Smooth muscle cell (in vitro differentiated cells): ENCODE results near the gene ARID3A. TPM values are rescaled to one million over a fixed set of nuclear protein-coding genes. Genes with fewer than 3 reads are reported as not detected.

Experiments used
- DNase-seq: peaks from one replicate; lab custom pipeline; 2025; ENCODE audit not compliant: unreplicated experiment; lab: John Stamatoyannopoulos, UW
- H2AFZ ChIP-seq: fragments of 200-600 bp; sonication (generic); 2 replicates; pipeline ENCODE4 v1.6.0; 2016; ENCODE audit warnings: antibody characterized with exemption, low read depth, mild to moderate bottlenecking
- H3F3A ChIP-seq: fragments of 200-600 bp; sonication (generic); 2 replicates; pipeline ENCODE4 v1.6.0; 2017; ENCODE audit warnings: antibody characterized with exemption, low read depth
- H3K27ac ChIP-seq: fragments of 200-600 bp; sonication (generic); 2 replicates; pipeline ENCODE4 v1.5.1; 2016; ENCODE audit warnings: low read depth, mild to moderate bottlenecking
- H3K27me3 ChIP-seq: fragments of 200-600 bp; sonication (generic); 2 replicates; pipeline ENCODE4 v1.6.1; 2016; ENCODE audit warnings: low read depth, mild to moderate bottlenecking
- H3K36me3 ChIP-seq: fragments of 200-600 bp; sonication (generic); 2 replicates; pipeline ENCODE4 v1.5.1; 2016; ENCODE audit warnings: low read depth
- H3K4me1 ChIP-seq: fragments of 200-600 bp; sonication (generic); 2 replicates; pipeline ENCODE4 v1.5.1; 2016; ENCODE audit warnings: low read depth
- H3K4me2 ChIP-seq: fragments of 200-600 bp; sonication (generic); 2 replicates; pipeline ENCODE4 v1.6.0; 2016; ENCODE audit warnings: mild to moderate bottlenecking
- H3K4me3 ChIP-seq: fragments of 200-600 bp; sonication (generic); 2 replicates; pipeline ENCODE4 v1.5.1; 2016; ENCODE audit warnings: mild to moderate bottlenecking
- H3K79me2 ChIP-seq: fragments of 200-600 bp; sonication (generic); 2 replicates; pipeline ENCODE4 v1.6.0; 2016; ENCODE audit warnings: low read depth, mild to moderate bottlenecking
- H3K9ac ChIP-seq: fragments of 200-600 bp; sonication (generic); 2 replicates; pipeline ENCODE4 v1.6.0; 2016; ENCODE audit warnings: low read depth
- H3K9me3 ChIP-seq: fragments of 200-600 bp; sonication (generic); replicated peaks from 2 replicates; pipeline ENCODE4 v1.5.1; 2016; ENCODE audit warnings: low read depth
- H4K20me1 ChIP-seq: fragments of 200-600 bp; sonication (generic); 2 replicates; pipeline ENCODE4 v1.6.0; 2016; ENCODE audit warnings: low read depth
- CTCF ChIP-seq: fragments of 200-600 bp; sonication (generic); IDR thresholded peaks from 2 replicates; pipeline ENCODE4 v1.5.1; 2017; ENCODE audit warnings: borderline replicate concordance, mild to moderate bottlenecking, antibody characterized with exemption; ENCODE audit not compliant: insufficient read depth, poor library complexity, severe bottlenecking
- WGBS: methylation state at CpG from one replicate; pipeline ENCODE4 v1.1.7; 2016; ENCODE audit warnings: low lambda C conversion rate; 5-methylcytosine and 5-hydroxymethylcytosine counted together
- polyA plus RNA-seq: library from polyadenylated mRNA; unstranded; fragments of >200 nt; fragmentation: Nextera tagmentation; extraction: Ambion mirVana; gene quantifications from 2 replicates; pipeline ENCODE4 v1.2.1, GENCODE V29; 2016
- total RNA-seq: library from RNA; depleted of rRNA; stranded (reverse); fragments of >200 nt; gene quantifications from 2 replicates; pipeline ENCODE4 v1.2.3, GENCODE V29; 2014

The ARID3A gene
- total and polyA plus RNA-seq, 2 experiments from 2014 or later = 45.7 to 50.3 TPM

DNA sequence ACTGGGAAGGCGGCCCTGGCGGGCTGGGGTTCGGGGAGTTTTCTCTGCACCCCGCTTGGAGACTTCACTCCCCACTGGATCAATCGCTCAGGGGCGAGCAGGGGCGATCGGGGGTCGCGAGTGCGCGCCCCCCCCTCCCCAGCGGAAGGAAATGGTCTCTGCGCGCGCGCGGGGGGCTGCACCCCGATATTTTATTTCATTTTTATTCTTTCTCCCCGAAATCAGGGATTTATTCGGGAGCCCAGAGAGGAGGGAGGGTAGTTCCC, 421 bp downstream of the ARID3A start:
- Histone ChIP-seq H3K4me3 (peak overlapping the region; percentile 99), H3K27ac (peak overlapping the region; percentile 89), H3F3A (peaks cover 6% of the 10 kb centered on the region), H3K79me2 (peaks cover 62% of the 10 kb centered on the region), H3K9me3 (no peaks in the 10 kb centered on the region), H4K20me1 (peaks cover 33% of the 10 kb centered on the region), H3K36me3 (no peaks in the 10 kb centered on the region), H2AFZ (no peak overlapping the region), H3K4me2 (peak overlapping the region; percentile 99), H3K9ac (peak overlapping the region; percentile 94), H3K4me1 (peaks cover 3% of the 10 kb centered on the region), H3K27me3 (no peaks in the 10 kb centered on the region)
- TF ChIP-seq CTCF = no peak
- no peak for DNase-seq
- under 1% methylated on average over 21 of the region's 21 CpGs for WGBS

GRCh38 chr19:926589-927350, 935 bp downstream of the ARID3A start:
- Histone ChIP-seq H3K36me3 (no peaks in the 10 kb centered on the region), H3K4me1 (peaks cover 3% of the 10 kb centered on the region), H3K27ac (peak overlapping the region; percentile 89), H4K20me1 (peaks cover 38% of the 10 kb centered on the region), H3K9ac (peak overlapping the region; percentile 94), H3K79me2 (peaks cover 67% of the 10 kb centered on the region), H2AFZ (no peak overlapping the region), H3K4me3 (peak overlapping the region; percentile 99), H3K4me2 (peak overlapping the region; percentile 99), H3K27me3 (no peaks in the 10 kb centered on the region), H3F3A (peaks cover 8% of the 10 kb centered on the region), H3K9me3 (no peaks in the 10 kb centered on the region)
- TF ChIP-seq CTCF = no peak
- under 1% methylated on average over 33 of the region's 52 CpGs for WGBS
- DNase-seq = peak; percentile 25

- Histone ChIP-seq H3K9me3 (no peaks in the 10 kb centered on the region), H2AFZ (no peak overlapping the region), H3K79me2 (peaks cover 73% of the 10 kb centered on the region), H3K36me3 (no peaks in the 10 kb centered on the region), H3K4me3 (peak overlapping the region; percentile 99), H4K20me1 (peaks cover 44% of the 10 kb centered on the region), H3K9ac (peak overlapping the region; percentile 94), H3K27ac (peak overlapping the region; percentile 89), H3K4me2 (peak overlapping the region; percentile 99), H3F3A (peaks cover 14% of the 10 kb centered on the region), H3K4me1 (peaks cover 3% of the 10 kb centered on the region), H3K27me3 (no peaks in the 10 kb centered on the region)
- 0% methylated on average over 4 of the region's 15 CpGs for WGBS
- TF ChIP-seq CTCF = no peak
- DNase-seq = no peak
Measured at GRCh38 chr19:927351-927779, 1.5 kb downstream of the ARID3A start.
